SK-N-SH (cell line): ENCODE data around the gene VPS8. TPM values are rescaled to one million over a fixed set of nuclear protein-coding genes. Genes with fewer than 3 reads are reported as not detected.

Source experiments
- CTCF ChIA-PET: fragments of 300-600, 350-600 bp; formaldehyde crosslinking; extraction: SDS; loops from one replicate; lab custom pipeline; 2021; lab: Yijun Ruan, JAX
- POLR2A ChIA-PET: fragments of 350-600 bp; sonication (Branson Sonifier 250); formaldehyde crosslinking; extraction: SDS; loops from one replicate; lab custom pipeline; 2020; ENCODE audit warnings: antibody characterized with exemption, inconsistent platforms; lab: Yijun Ruan, JAX
- DNase-seq: peaks from one replicate; pipeline ENCODE4 v3.0.0; 2012
- H2AFZ ChIP-seq: fragments of 200-600 bp; sonication (generic); 2 replicates; pipeline ENCODE4 v1.8.1; 2016; ENCODE audit warnings: antibody characterized with exemption, mild to moderate bottlenecking, low read depth
- H3F3A ChIP-seq: fragments of 200-600 bp; sonication (generic); replicated peaks from 2 replicates; pipeline ENCODE3; 2016; ENCODE audit warnings: antibody characterized with exemption, mild to moderate bottlenecking; ENCODE audit not compliant: insufficient read depth
- H3K27ac ChIP-seq, 2 experiments: fragments of 200-500 bp in 1 of 2; fragments of 200-600 bp in 1 of 2; sonication (Bioruptor generic) in 1 of 2; sonication (generic), shearing (Covaris generic) in 1 of 2; 2 replicates each; pipeline versions ENCODE4 v1.5.1 to v1.6.1; 2014 to 2016; ENCODE audit warnings: low read depth in 2 of 2, inconsistent platforms in 1 of 2, low read length in 1 of 2, mild to moderate bottlenecking in 1 of 2, mixed read lengths in 1 of 2
- H3K27me3 ChIP-seq: fragments of 200-600 bp; sonication (generic), shearing (Covaris generic); 2 replicates; pipeline ENCODE4 v1.6.1; 2016; ENCODE audit warnings: mixed run types; ENCODE audit not compliant: insufficient read depth
- H3K36me3 ChIP-seq, 2 experiments: fragments of 200-500 bp in 1 of 2; fragments of 200-600 bp in 1 of 2; sonication (Bioruptor generic) in 1 of 2; sonication (generic) in 1 of 2; replicated peaks in 1 of 2; 2 replicates each; pipeline versions ENCODE3 to v1.5.1; 2014 to 2016; ENCODE audit warnings: low read length in 1 of 2, mild to moderate bottlenecking in 1 of 2; ENCODE audit not compliant: insufficient read depth in 2 of 2, control insufficient read depth in 1 of 2
- H3K4me1 ChIP-seq, 2 experiments: fragments of 200-500 bp in 1 of 2; fragments of 200-600 bp in 1 of 2; sonication (Bioruptor generic) in 1 of 2; sonication (generic), shearing (Covaris generic) in 1 of 2; 2 replicates each; pipeline versions ENCODE4 v1.5.1 to v1.6.1; 2014 to 2016; ENCODE audit warnings: low read depth in 1 of 2, low read length in 1 of 2, mixed run types in 1 of 2; ENCODE audit not compliant: insufficient read depth in 2 of 2, control insufficient read depth in 1 of 2
- H3K4me2 ChIP-seq: fragments of 200-600 bp; sonication (generic), shearing (Covaris generic); 2 replicates; pipeline ENCODE4 v1.6.1; 2017; ENCODE audit warnings: mixed run types
- H3K4me3 ChIP-seq, 2 experiments: fragments of 200-500 bp in 1 of 2; fragments of 200-600 bp in 1 of 2; sonication (Bioruptor generic) in 1 of 2; sonication (generic), shearing (Covaris generic) in 1 of 2; 2 replicates each; pipeline versions ENCODE4 v1.5.1 to v1.8.1; 2014 to 2016; ENCODE audit warnings: low read depth in 2 of 2, inconsistent platforms in 1 of 2, low read length in 1 of 2, mild to moderate bottlenecking in 1 of 2, mixed read lengths in 1 of 2, moderate library complexity in 1 of 2
- H3K79me2 ChIP-seq: fragments of 200-600 bp; sonication (generic); 2 replicates; pipeline ENCODE4 v1.8.1; 2017; ENCODE audit warnings: mild to moderate bottlenecking; ENCODE audit not compliant: insufficient read depth
- H3K9ac ChIP-seq: fragments of 200-600 bp; sonication (generic); 2 replicates; pipeline ENCODE4 v1.6.1; 2017; ENCODE audit warnings: mixed run types
- H3K9me2 ChIP-seq: fragments of 200-600 bp; sonication (generic); 2 replicates; pipeline ENCODE4 v1.6.1; 2017; ENCODE audit warnings: mixed run types
- H3K9me3 ChIP-seq: fragments of 200-600 bp; sonication (generic); 2 replicates; pipeline ENCODE4 v1.6.1; 2017; ENCODE audit warnings: mixed run types, mild to moderate bottlenecking, moderate library complexity
- H4K20me1 ChIP-seq: fragments of 200-600 bp; sonication (generic); 2 replicates; pipeline ENCODE4 v1.6.1; 2017; ENCODE audit warnings: mild to moderate bottlenecking, mixed run types; ENCODE audit not compliant: insufficient read depth
- EP300 ChIP-seq, 2 experiments: IDR thresholded peaks; 2 replicates each; pipeline versions ENCODE4 v1.4.0 to v1.6.1; 2012; ENCODE audit warnings: borderline replicate concordance in 1 of 2, low read depth in 1 of 2, low read length in 1 of 2
- FOXJ3 ChIP-seq: sonication (generic); formaldehyde crosslinking; IDR thresholded peaks from 2 replicates; pipeline ENCODE4 v1.5.1; 2020; ENCODE audit warnings: mild to moderate bottlenecking, missing genetic modification reagents
- GABPA ChIP-seq: IDR thresholded peaks from 2 replicates; pipeline ENCODE4 v1.4.0; 2012; ENCODE audit warnings: low read depth, mild to moderate bottlenecking
- GATA2 ChIP-seq: sonication (generic); formaldehyde crosslinking; IDR thresholded peaks from 2 replicates; pipeline ENCODE4 v1.5.0; 2020; ENCODE audit warnings: mild to moderate bottlenecking, missing genetic modification reagents
- JUND ChIP-seq: IDR thresholded peaks from 2 replicates; pipeline ENCODE4 v1.4.0; 2012
- MXI1 ChIP-seq: IDR thresholded peaks from 2 replicates; pipeline ENCODE4 v1.6.1; 2012; ENCODE audit warnings: mild to moderate bottlenecking, low read depth, low read length, improper control_type of control experiment
- SIN3A ChIP-seq: IDR thresholded peaks from 2 replicates; pipeline ENCODE4 v1.6.1; 2012; ENCODE audit warnings: low read depth, mild to moderate bottlenecking, low read length, moderate library complexity, borderline replicate concordance
- SMC3 ChIP-seq: IDR thresholded peaks from 2 replicates; pipeline ENCODE4 v1.6.1; 2012; ENCODE audit warnings: low read depth, low read length, improper control_type of control experiment
- TAF1 ChIP-seq: IDR thresholded peaks from 2 replicates; pipeline ENCODE4 v1.6.1; 2012; ENCODE audit warnings: low read depth, mild to moderate bottlenecking, low read length, moderate library complexity, borderline replicate concordance
- TCF12 ChIP-seq: IDR thresholded peaks from 2 replicates; pipeline ENCODE4 v1.4.0; 2012
- TEAD4 ChIP-seq: IDR thresholded peaks from 2 replicates; pipeline ENCODE4 v1.4.0; 2012; ENCODE audit warnings: mild to moderate bottlenecking, borderline replicate concordance; ENCODE audit not compliant: insufficient read depth
- ZBTB33 ChIP-seq: IDR thresholded peaks from 2 replicates; pipeline ENCODE4 v1.4.0; 2012; ENCODE audit warnings: low read depth, borderline replicate concordance
- WGBS: methylation state at CpG from one replicate; pipeline ENCODE4 v1.1.6; 2017; ENCODE audit warnings: low lambda C conversion rate; 5-methylcytosine and 5-hydroxymethylcytosine counted together
- polyA plus RNA-seq, 3 experiments: library from polyadenylated mRNA; depleted of rRNA; stranded (reverse); fragments of >200 nt; gene quantifications; 2 replicates each; pipeline ENCODE4 v1.2.3, GENCODE V29; 2012
- TF ChIP-seq, protein P1 (sequence below): IDR thresholded peaks from 2 replicates; pipeline ENCODE4; 2012

The VPS8 gene
- polyA plus RNA-seq, 1 of the 3 experiments (the other 2 are of a cell fraction): 12.8 TPM

GRCh38 chr3:185037801-185038200 is 225.8 kb downstream of the VPS8 start:
- H3K27ac ChIP-seq: no peak overlapping the region
- TF ChIP-seq FOXJ3 (CRISPR knock-in tag) (no peak), SIN3A (no peak), GATA2 (CRISPR knock-in tag) (no peak), TCF12 (no peak), GABPA (no peak), EP300 (IDR thresholded peaks at IDR 0.05; ENCODE audit: borderline replicate concordance in 1 of 2, low read depth in 1 of 2, low read length in 1 of 2) (no peak), ZBTB33 (no peak), JUND (no peak), SMC3 (no peak)
- TF ChIP-seq, protein P1, sequence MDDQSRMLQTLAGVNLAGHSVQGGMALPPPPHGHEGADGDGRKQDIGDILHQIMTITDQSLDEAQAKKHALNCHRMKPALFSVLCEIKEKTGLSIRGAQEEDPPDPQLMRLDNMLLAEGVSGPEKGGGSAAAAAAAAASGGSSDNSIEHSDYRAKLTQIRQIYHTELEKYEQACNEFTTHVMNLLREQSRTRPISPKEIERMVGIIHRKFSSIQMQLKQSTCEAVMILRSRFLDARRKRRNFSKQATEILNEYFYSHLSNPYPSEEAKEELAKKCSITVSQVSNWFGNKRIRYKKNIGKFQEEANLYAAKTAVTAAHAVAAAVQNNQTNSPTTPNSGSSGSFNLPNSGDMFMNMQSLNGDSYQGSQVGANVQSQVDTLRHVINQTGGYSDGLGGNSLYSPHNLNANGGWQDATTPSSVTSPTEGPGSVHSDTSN: no peak
- TF ChIP-seq, all 33 proteins: peak for 0
- ChIA-PET POLR2A (no interaction called here), CTCF (interaction anchor here (0.7 kb wide), 1 partner anchor 13 kb away, joined by 3 read pairs; no protein-coding TSS in a partner anchor)
- H3F3A ChIP-seq: no peaks in the 10 kb centered on the region
- no peak for DNase-seq
- no peak overlapping the region for H3K4me3 ChIP-seq
- no peak overlapping the region for H2AFZ ChIP-seq
- H3K4me1 ChIP-seq: no peaks in the 10 kb centered on the region
- 94% methylated on average over 1 of the region's 1 CpG for WGBS
- H4K20me1 ChIP-seq: no peaks in the 10 kb centered on the region
- H3K36me3 ChIP-seq: peaks cover 0 to 7% of the 10 kb centered on the region in 2 experiments
- H3K9ac ChIP-seq: no peak overlapping the region
- no peaks in the 10 kb centered on the region for H3K9me3 ChIP-seq
- H3K79me2 ChIP-seq: no peaks in the 10 kb centered on the region
- H3K4me2 ChIP-seq: no peak overlapping the region
- no peaks in the 10 kb centered on the region for H3K9me2 ChIP-seq
- H3K27me3 ChIP-seq: no peaks in the 10 kb centered on the region

GRCh38 chr3:185040425-185040824 is 228.5 kb downstream of the VPS8 start:
- H2AFZ ChIP-seq: no peak overlapping the region
- no peak overlapping the region for H3K27ac ChIP-seq
- no peaks in the 10 kb centered on the region for H3K9me2 ChIP-seq
- H3K4me1 ChIP-seq: no peaks in the 10 kb centered on the region
- H4K20me1 ChIP-seq: no peaks in the 10 kb centered on the region
- H3F3A ChIP-seq: no peaks in the 10 kb centered on the region
- TF ChIP-seq MXI1: no peak
- TF ChIP-seq TAF1: no peak
- no peak for TF ChIP-seq TEAD4
- no peaks in the 10 kb centered on the region for H3K27me3 ChIP-seq
- no peak overlapping the region for H3K9ac ChIP-seq
- no peaks in the 10 kb centered on the region for H3K9me3 ChIP-seq
- no peak for DNase-seq
- H3K36me3 ChIP-seq: peaks cover 0 to 7% of the 10 kb centered on the region in 2 experiments
- CTCF ChIA-PET: interaction anchor here (0.6 kb wide), 1 partner anchor 29 kb away, joined by 4 read pairs; no protein-coding TSS in a partner anchor
- no peak overlapping the region for H3K4me3 ChIP-seq
- POLR2A ChIA-PET: no interaction called here
- WGBS: 96% methylated on average over 1 of the region's 1 CpG
- H3K4me2 ChIP-seq: no peak overlapping the region
- no peaks in the 10 kb centered on the region for H3K79me2 ChIP-seq
